Activated CD8-positive, alpha-beta T cell treated with anti-CD3 and anti-CD28 coated beads for 36 hours (primary cell): Measurements from ENCODE around the gene SF3A1. TPM values are rescaled to one million over a fixed set of nuclear protein-coding genes. Genes with fewer than 3 reads are reported as not detected.
A peak's percentile ranks its signal among the peaks of the same experiment; 100 is the strongest.

Experiments
- ATAC-seq: fragments of 200-7000 bp; cut with Tn5 transposase; one replicate; pipeline ENCODE4 v1.10.0; 2021; ENCODE audit warnings: mild to moderate bottlenecking, moderate library complexity
- CTCF ChIA-PET: fragments of 350-600 bp; sonication (Branson Sonifier 250); formaldehyde crosslinking; loops from one replicate; lab custom pipeline; 2021; ENCODE audit warnings: antibody characterized with exemption; lab: Charles Lee
- POLR2A ChIA-PET: fragments of 350-600 bp; sonication (Branson Sonifier 250); formaldehyde crosslinking; loops from one replicate; lab custom pipeline; 2021; ENCODE audit warnings: antibody characterized with exemption; lab: Charles Lee
- DNase-seq: peaks from one replicate; pipeline ENCODE4 v3.0.0-alpha.2; 2020
- H3K27ac Mint-ChIP-seq: one replicate; pipeline ENCODE4 v1.8.0; 2021; ENCODE audit warnings: mild to moderate bottlenecking, mixed read lengths
- H3K27me3 Mint-ChIP-seq: one replicate; pipeline ENCODE4 v1.8.0; 2021; ENCODE audit warnings: mixed read lengths
- H3K36me3 Mint-ChIP-seq: one replicate; pipeline ENCODE4 v1.8.0; 2021; ENCODE audit warnings: low read depth, mixed read lengths
- H3K4me1 Mint-ChIP-seq: one replicate; pipeline ENCODE4 v1.8.0; 2021; ENCODE audit warnings: low read depth, mixed read lengths
- H3K4me3 Mint-ChIP-seq: one replicate; pipeline ENCODE4 v1.8.0; 2021; ENCODE audit warnings: mild to moderate bottlenecking, moderate library complexity, mixed read lengths
- H3K9me3 Mint-ChIP-seq: one replicate; pipeline ENCODE4 v1.8.0; 2021; ENCODE audit warnings: mixed read lengths
- intact Hi-C: fragments of 100-400 bp; cut with micrococcal nuclease; formaldehyde crosslinking; loops from one replicate; pipeline ENCODE4 v1.10.0; 2022
- total RNA-seq, 2 experiments: library from RNA; stranded (reverse); gene quantifications; one replicate each; pipeline ENCODE4 v1.2.3, GENCODE V29; 2021
- TF ChIP-seq, protein P1 (sequence below): fragments of 200-600 bp; IDR thresholded peaks from one replicate; pipeline ENCODE4 v1.8.0; 2022; ENCODE audit warnings: antibody characterized with exemption, mild to moderate bottlenecking

Gene SF3A1
- total RNA-seq, 2 experiments from 2014 or later: 252 to 262 TPM

GRCh38 chr22:30286813-30287647 is 69.7 kb downstream of the SF3A1 start:
- TF ChIP-seq, protein P1, sequence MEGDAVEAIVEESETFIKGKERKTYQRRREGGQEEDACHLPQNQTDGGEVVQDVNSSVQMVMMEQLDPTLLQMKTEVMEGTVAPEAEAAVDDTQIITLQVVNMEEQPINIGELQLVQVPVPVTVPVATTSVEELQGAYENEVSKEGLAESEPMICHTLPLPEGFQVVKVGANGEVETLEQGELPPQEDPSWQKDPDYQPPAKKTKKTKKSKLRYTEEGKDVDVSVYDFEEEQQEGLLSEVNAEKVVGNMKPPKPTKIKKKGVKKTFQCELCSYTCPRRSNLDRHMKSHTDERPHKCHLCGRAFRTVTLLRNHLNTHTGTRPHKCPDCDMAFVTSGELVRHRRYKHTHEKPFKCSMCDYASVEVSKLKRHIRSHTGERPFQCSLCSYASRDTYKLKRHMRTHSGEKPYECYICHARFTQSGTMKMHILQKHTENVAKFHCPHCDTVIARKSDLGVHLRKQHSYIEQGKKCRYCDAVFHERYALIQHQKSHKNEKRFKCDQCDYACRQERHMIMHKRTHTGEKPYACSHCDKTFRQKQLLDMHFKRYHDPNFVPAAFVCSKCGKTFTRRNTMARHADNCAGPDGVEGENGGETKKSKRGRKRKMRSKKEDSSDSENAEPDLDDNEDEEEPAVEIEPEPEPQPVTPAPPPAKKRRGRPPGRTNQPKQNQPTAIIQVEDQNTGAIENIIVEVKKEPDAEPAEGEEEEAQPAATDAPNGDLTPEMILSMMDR: peak; percentile 98
- intact Hi-C loops: loop anchor here (1.0 to 10.0 kb wide), 2 partner anchors 28 to 182 kb away; no protein-coding TSS in a partner anchor
- Mint-ChIP-seq H3K4me1 (peaks cover 33% of the 10 kb centered on the region), H3K36me3 (no peaks in the 10 kb centered on the region), H3K27me3 (no peaks in the 10 kb centered on the region), H3K9me3 (no peaks in the 10 kb centered on the region), H3K4me3 (no peak overlapping the region), H3K27ac (no peak overlapping the region)
- CTCF ChIA-PET: interaction anchor here (0.7 to 19.3 kb wide), 51 partner anchors 8 to 211 kb away, joined by 3 to 472 read pairs (median 8); partner anchors contain the start of genes CCDC157, LIF, MTFP1 and OSM
- DNase-seq (peak; percentile 92), ATAC-seq (peak; percentile 38)
- POLR2A ChIA-PET: interaction anchor here (0.7 to 3.8 kb wide), 15 partner anchors 11 to 148 kb away, joined by 3 to 19 read pairs (median 4); partner anchors contain the start of genes CCDC157, MTFP1, RNF215 and SEC14L2

GRCh38 chr22:30286331-30286730 is 70.4 kb downstream of the SF3A1 start:
- TF ChIP-seq, protein P1: no peak
- DNase-seq (no peak), ATAC-seq (no peak)
- Mint-ChIP-seq H3K36me3 (no peaks in the 10 kb centered on the region), H3K27me3 (no peaks in the 10 kb centered on the region), H3K4me3 (no peak overlapping the region), H3K27ac (no peak overlapping the region), H3K4me1 (peaks cover 33% of the 10 kb centered on the region), H3K9me3 (no peaks in the 10 kb centered on the region)
- ChIA-PET CTCF (interaction anchor here (0.7 to 19.3 kb wide), 10 partner anchors 17 to 198 kb away, joined by 3 to 472 read pairs (median 20); partner anchors contain the start of genes OSM, RNF215 and SEC14L2), POLR2A (interaction anchor here (0.7 to 3.8 kb wide), 6 partner anchors 10 to 117 kb away, joined by 4 to 19 read pairs (median 4); partner anchors contain the start of genes RNF215 and SEC14L2)
- intact Hi-C loops: loop anchor here (10.0 kb wide), 1 partner anchor 182 kb away; no protein-coding TSS in a partner anchor

- H3K9me3 Mint-ChIP-seq: no peaks in the 10 kb centered on the region
- CTCF ChIA-PET: interaction anchor here (0.9 to 19.3 kb wide), 9 partner anchors 17 to 187 kb away, joined by 4 to 472 read pairs (median 33); partner anchors contain the start of genes OSM, RNF215 and SEC14L2
- H3K4me3 Mint-ChIP-seq: no peak overlapping the region
- H3K27me3 Mint-ChIP-seq: no peaks in the 10 kb centered on the region
- TF ChIP-seq, protein P1: no peak
- intact Hi-C loops: loop anchor here (10.0 kb wide), 1 partner anchor 181 kb away; no protein-coding TSS in a partner anchor
- POLR2A ChIA-PET: interaction anchor here (0.7 to 1.5 kb wide), 4 partner anchors 9 to 116 kb away, joined by 4 to 5 read pairs (median 4); no protein-coding TSS in a partner anchor
- peaks cover 33% of the 10 kb centered on the region for H3K4me1 Mint-ChIP-seq
- no peaks in the 10 kb centered on the region for H3K36me3 Mint-ChIP-seq
- ATAC-seq: no peak
- DNase-seq: no peak
- no peak overlapping the region for H3K27ac Mint-ChIP-seq
These were observed 70.9 kb downstream of the SF3A1 start for GRCh38 chr22:30285846-30286200.

DNA sequence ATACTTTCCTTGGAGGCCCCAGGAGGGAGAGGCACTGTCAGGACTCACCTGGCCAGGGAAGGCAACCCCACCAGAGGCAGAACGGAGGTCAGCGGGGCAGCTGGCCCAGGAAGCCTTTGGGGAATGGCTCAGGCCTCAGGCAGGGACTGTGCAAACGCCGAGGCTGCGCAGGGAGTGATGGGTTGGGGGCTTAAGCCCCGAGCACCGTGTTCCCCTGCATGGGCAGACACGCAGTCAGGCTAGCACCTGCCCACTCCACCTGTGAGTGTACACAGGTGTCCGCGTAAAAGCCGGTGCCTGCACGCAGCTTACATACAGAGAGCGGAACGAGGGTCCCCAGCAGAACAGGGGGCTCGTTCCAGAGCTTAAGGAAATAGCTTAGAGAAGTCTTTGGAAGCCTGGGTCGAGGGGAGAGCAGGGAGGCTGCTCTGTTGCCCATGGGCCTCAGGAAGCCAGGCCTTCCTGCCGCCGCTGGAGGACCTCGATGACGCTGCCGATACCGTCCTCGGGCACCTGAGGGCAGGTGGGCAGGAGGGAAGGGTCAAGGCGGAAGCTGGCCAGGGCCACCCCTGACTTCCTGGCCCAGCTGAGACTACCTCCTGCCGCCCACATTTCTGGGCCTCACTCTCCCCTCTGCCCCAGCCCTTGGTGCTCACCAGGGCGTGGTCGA is 71.4 kb downstream of the SF3A1 start:
- no peak overlapping the region for H3K4me3 Mint-ChIP-seq
- H3K27ac Mint-ChIP-seq: no peak overlapping the region
- ChIA-PET CTCF (interaction anchor here (0.9 to 19.3 kb wide), 9 partner anchors 21 to 186 kb away, joined by 3 to 472 read pairs (median 6); partner anchors contain the start of genes OSM, RNF215 and SEC14L2), POLR2A (interaction anchor here (0.9 to 1.5 kb wide), 4 partner anchors 9 to 102 kb away, joined by 3 to 5 read pairs (median 4); no protein-coding TSS in a partner anchor)
- TF ChIP-seq, protein P1: no peak
- intact Hi-C loops: loop anchor here (10.0 kb wide), 1 partner anchor 181 kb away; no protein-coding TSS in a partner anchor
- ATAC-seq (no peak), DNase-seq (no peak)
- no peaks in the 10 kb centered on the region for H3K9me3 Mint-ChIP-seq
- H3K27me3 Mint-ChIP-seq: no peaks in the 10 kb centered on the region
- peaks cover 28% of the 10 kb centered on the region for H3K4me1 Mint-ChIP-seq
- H3K36me3 Mint-ChIP-seq: no peaks in the 10 kb centered on the region
